Measurements from ENCODE around the gene CLEC1B.
"Not testable (repeated sequence)": the region's sequence is repeated elsewhere in the genome, so short reads cannot be mapped to it uniquely, and the experiment has no call there.

CLEC1B gene

GRCh38 chr12:9975614-9976013, 23.3 kb downstream of the CLEC1B start:
- no peak for DNase-seq (ENCODE audit: low read depth in 1 of 2, low spot score in 1 of 2)

- not testable (repeated sequence) for DNase-seq (ENCODE audit: low read depth in 1 of 2, low spot score in 1 of 2)
Measured at GRCh38 chr12:9974731-9975130, 24.2 kb downstream of the CLEC1B start.

GRCh38 chr12:9973949-9974348, 25.0 kb downstream of the CLEC1B start:
- no peak for DNase-seq (ENCODE audit: low read depth in 1 of 2, low spot score in 1 of 2)

- no peak for DNase-seq (ENCODE audit: low read depth in 1 of 2, low spot score in 1 of 2)
Measured at GRCh38 chr12:9971181-9971580, 27.7 kb downstream of the CLEC1B start, which contains the start of gene CLEC12A. TSS of gene CLEC12A (plus strand) at chr12:9971409. CDS start at chr12:9971597, 188 bp downstream.

GRCh38 chr12:9969673-9970072, 29.2 kb downstream of the CLEC1B start:
- no peak for DNase-seq (ENCODE audit: low read depth in 1 of 2, low spot score in 1 of 2)

- no peak for DNase-seq (ENCODE audit: low read depth in 1 of 2, low spot score in 1 of 2)
Measured at GRCh38 chr12:9961901-9962300, 37.0 kb downstream of the CLEC1B start.

- DNase-seq (ENCODE audit: low read depth in 1 of 2, low spot score in 1 of 2): no peak
Measured at GRCh38 chr12:9961106-9961505, 37.8 kb downstream of the CLEC1B start.

- DNase-seq (ENCODE audit: low read depth in 1 of 2, low spot score in 1 of 2): no peak
Measured at GRCh38 chr12:9960590-9960989, 38.3 kb downstream of the CLEC1B start.

GRCh38 chr12:9957834-9958233, 41.1 kb downstream of the CLEC1B start:
- no peak for DNase-seq (ENCODE audit: low read depth in 1 of 2, low spot score in 1 of 2)

- not testable (repeated sequence) for DNase-seq (ENCODE audit: low read depth in 1 of 2, low spot score in 1 of 2)
Measured at GRCh38 chr12:9952954-9953729, 45.8 kb downstream of the CLEC1B start.

GRCh38 chr12:9951026-9951675, 47.8 kb downstream of the CLEC1B start:
- DNase-seq (ENCODE audit: low read depth in 1 of 2, low spot score in 1 of 2): no peak

GRCh38 chr12:9948606-9949296, 50.2 kb downstream of the CLEC1B start:
- no peak for DNase-seq (ENCODE audit: low read depth in 1 of 2, low spot score in 1 of 2)

- no peak for DNase-seq (ENCODE audit: low read depth in 1 of 2, low spot score in 1 of 2)
Measured at GRCh38 chr12:9947674-9948073, 51.2 kb downstream of the CLEC1B start.

- DNase-seq (ENCODE audit: low read depth in 1 of 2, low spot score in 1 of 2): no peak
Measured at GRCh38 chr12:9944391-9944790, 54.5 kb downstream of the CLEC1B start.

GRCh38 chr12:9943240-9943639, 55.7 kb downstream of the CLEC1B start:
- DNase-seq (ENCODE audit: low read depth in 1 of 2, low spot score in 1 of 2): no peak

All from stimulated activated CD4-positive, alpha-beta T cell treated with anti-CD3 and anti-CD28 coated beads, Interleukin-15, amount 100 ng/mL, for 1 hour (primary cell).